Neural cell (in vitro differentiated cells): ENCODE data around the gene TFPI2. TPM values are rescaled to one million over a fixed set of nuclear protein-coding genes. Genes with fewer than 3 reads are reported as not detected.

Experiments
- H2AFZ ChIP-seq: fragments of 200-600, 300-800 bp; sonication (generic), shearing (Covaris generic); 2 replicates; pipeline ENCODE4 v1.6.0; 2014; ENCODE audit warnings: low read depth, mild to moderate bottlenecking, antibody characterized with exemption, low read length, moderate library complexity
- H3F3A ChIP-seq: fragments of 200-600 bp; shearing (Covaris generic); 2 replicates; pipeline ENCODE4 v1.6.1; 2016; ENCODE audit warnings: mild to moderate bottlenecking, moderate library complexity, mixed read lengths, antibody characterized with exemption, low read length; ENCODE audit not compliant: insufficient read depth, poor library complexity, severe bottlenecking
- H3K27ac ChIP-seq: fragments of 200-600, 300-800 bp; sonication (generic), shearing (Covaris generic); 2 replicates; pipeline ENCODE4 v1.5.1; 2014; ENCODE audit warnings: mild to moderate bottlenecking, low read length, moderate library complexity
- H3K27me3 ChIP-seq: fragments of 300-800, 200-600 bp; sonication (generic), shearing (Covaris generic); 2 replicates; pipeline ENCODE4 v1.6.0; 2014; ENCODE audit warnings: mild to moderate bottlenecking, low read depth, low read length, moderate library complexity; ENCODE audit not compliant: insufficient read depth
- H3K36me3 ChIP-seq: fragments of 300-800, 200-600 bp; sonication (generic), shearing (Covaris generic); 2 replicates; pipeline ENCODE4 v1.5.1; 2014; ENCODE audit warnings: mild to moderate bottlenecking, antibody characterized with exemption, low read length, moderate library complexity; ENCODE audit not compliant: insufficient read depth
- H3K4me2 ChIP-seq: fragments of 300-800, 200-600 bp; sonication (generic), shearing (Covaris generic); 2 replicates; pipeline ENCODE4 v1.6.0; 2014; ENCODE audit warnings: mild to moderate bottlenecking, low read length
- H3K4me3 ChIP-seq: fragments of 300-800, 200-600 bp; sonication (generic), shearing (Covaris generic); 2 replicates; pipeline ENCODE4 v1.5.1; 2014; ENCODE audit warnings: mild to moderate bottlenecking, low read length, moderate library complexity
- H3K79me2 ChIP-seq: fragments of 200-600 bp; shearing (Covaris generic); replicated peaks from 2 replicates; pipeline ENCODE4 v1.6.0; 2014; ENCODE audit warnings: mild to moderate bottlenecking, low read length, moderate library complexity; ENCODE audit not compliant: insufficient read depth
- H3K9ac ChIP-seq: fragments of 300-800, 200-600 bp; sonication (generic), shearing (Covaris generic); 2 replicates; pipeline ENCODE4 v1.6.1; 2016; ENCODE audit warnings: mild to moderate bottlenecking, low read length, mixed read lengths
- H3K9me2 ChIP-seq: fragments of 200-600 bp; shearing (Covaris generic); 2 replicates; pipeline ENCODE4 v1.6.1; 2016; ENCODE audit warnings: mild to moderate bottlenecking, low read length, mixed read lengths; ENCODE audit not compliant: insufficient read depth
- H3K9me3 ChIP-seq: fragments of 200-600, 300-800 bp; sonication (generic), shearing (Covaris generic); 2 replicates; pipeline ENCODE4 v1.6.1; 2016; ENCODE audit warnings: mild to moderate bottlenecking, mixed run types, low read length, moderate library complexity, mixed read lengths
- H4K20me1 ChIP-seq: fragments of 200-600 bp; shearing (Covaris generic); 2 replicates; pipeline ENCODE4 v1.6.1; 2016; ENCODE audit warnings: mild to moderate bottlenecking, mixed run types; ENCODE audit not compliant: insufficient read depth
- EP300 ChIP-seq: fragments of 450-650 bp; conservative IDR thresholded peaks from 2 replicates; pipeline ENCODE4 v1.6.1; 2014; ENCODE audit warnings: antibody characterized with exemption, mild to moderate bottlenecking, moderate library complexity; ENCODE audit not compliant: poor library complexity, severe bottlenecking
- EZH2 ChIP-seq: fragments of 200-600, 300-800 bp; shearing (Covaris generic), sonication (generic); IDR thresholded peaks from 2 replicates; pipeline ENCODE4 v1.6.1; 2014; ENCODE audit warnings: antibody characterized with exemption, low read length, borderline replicate concordance, mild to moderate bottlenecking; ENCODE audit not compliant: insufficient read depth, poor library complexity, severe bottlenecking
- MXI1 ChIP-seq: fragments of 450-650 bp; conservative IDR thresholded peaks from 2 replicates; pipeline ENCODE4 v1.6.1; 2014; ENCODE audit warnings: antibody characterized with exemption, mild to moderate bottlenecking; ENCODE audit not compliant: poor library complexity, severe bottlenecking
- POLR2AphosphoS5 ChIP-seq: IDR thresholded peaks from 2 replicates; pipeline ENCODE4 v1.6.1; 2012
- RAD21 ChIP-seq: fragments of 450-650 bp; conservative IDR thresholded peaks from 2 replicates; pipeline ENCODE4 v1.6.1; 2014; ENCODE audit warnings: antibody characterized with exemption, mild to moderate bottlenecking, moderate library complexity
- SMC3 ChIP-seq: fragments of 450-650 bp; conservative IDR thresholded peaks from 2 replicates; pipeline ENCODE4 v1.6.1; 2014; ENCODE audit warnings: antibody characterized with exemption, mild to moderate bottlenecking, moderate library complexity; ENCODE audit not compliant: poor library complexity
- TAF1 ChIP-seq: IDR thresholded peaks from 2 replicates; pipeline ENCODE4 v1.6.1; 2012; ENCODE audit warnings: low read depth
- polyA plus RNA-seq: library from polyadenylated mRNA; depleted of rRNA; stranded (reverse); fragments of >200 nt; gene quantifications from 2 replicates; pipeline ENCODE4 v1.2.3, GENCODE V29; 2014
- TF ChIP-seq, protein P1 (sequence below): IDR thresholded peaks from 2 replicates; pipeline ENCODE4 v1.6.1; 2012; ENCODE audit warnings: borderline replicate concordance
- TF ChIP-seq, protein P2 (sequence below): fragments of 450-650 bp; IDR thresholded peaks from 2 replicates; pipeline ENCODE4 v1.5.1; 2014; ENCODE audit warnings: antibody characterized with exemption, mild to moderate bottlenecking, moderate library complexity; ENCODE audit not compliant: poor library complexity, severe bottlenecking

The TFPI2 gene
- polyA plus RNA-seq, 1 donor from 2014 or later = 0.78 TPM

DNA sequence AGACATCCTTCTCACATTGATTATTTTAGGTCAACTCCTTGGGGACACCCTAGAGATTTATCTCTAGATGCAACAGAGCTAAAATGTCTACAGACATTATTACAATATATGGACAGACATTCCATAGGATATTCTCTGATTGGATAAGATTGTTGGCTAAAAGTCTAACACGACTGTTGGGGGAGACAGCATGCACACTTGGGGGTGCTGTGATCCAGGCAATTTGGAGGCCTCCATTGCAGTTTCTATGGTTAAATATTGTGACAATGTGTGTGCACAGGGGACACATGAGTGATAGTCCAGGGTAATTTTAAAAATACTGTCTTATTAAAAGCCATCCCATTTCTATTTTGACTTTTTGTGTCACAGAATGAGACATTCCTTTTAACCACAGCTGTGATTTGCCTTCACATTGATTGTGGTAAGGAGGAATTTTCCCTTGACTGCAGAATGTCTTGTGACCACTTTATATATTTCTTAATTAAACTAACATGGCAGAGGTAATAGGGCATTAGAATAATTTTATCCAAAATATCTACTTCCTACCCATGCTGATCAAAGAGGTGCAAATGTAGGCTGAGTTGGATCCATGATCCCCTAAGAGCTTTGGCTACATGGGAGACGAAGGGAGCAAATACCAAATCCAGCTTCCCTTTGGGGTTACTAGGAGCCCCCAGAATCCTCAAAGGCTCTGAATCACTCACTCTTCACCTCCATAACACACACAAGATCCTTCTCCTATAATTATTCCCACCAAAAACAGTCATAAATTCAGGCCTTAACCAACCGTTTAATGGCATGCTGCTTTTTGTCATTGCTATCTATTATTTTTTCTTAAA, 7.3 kb downstream of the TFPI2 start:
- H3K36me3 ChIP-seq = no peaks in the 10 kb centered on the region
- no peaks in the 10 kb centered on the region for H3K27me3 ChIP-seq
- TF ChIP-seq MXI1 = no peak
- no peak for TF ChIP-seq TAF1
- TF ChIP-seq, protein P1, sequence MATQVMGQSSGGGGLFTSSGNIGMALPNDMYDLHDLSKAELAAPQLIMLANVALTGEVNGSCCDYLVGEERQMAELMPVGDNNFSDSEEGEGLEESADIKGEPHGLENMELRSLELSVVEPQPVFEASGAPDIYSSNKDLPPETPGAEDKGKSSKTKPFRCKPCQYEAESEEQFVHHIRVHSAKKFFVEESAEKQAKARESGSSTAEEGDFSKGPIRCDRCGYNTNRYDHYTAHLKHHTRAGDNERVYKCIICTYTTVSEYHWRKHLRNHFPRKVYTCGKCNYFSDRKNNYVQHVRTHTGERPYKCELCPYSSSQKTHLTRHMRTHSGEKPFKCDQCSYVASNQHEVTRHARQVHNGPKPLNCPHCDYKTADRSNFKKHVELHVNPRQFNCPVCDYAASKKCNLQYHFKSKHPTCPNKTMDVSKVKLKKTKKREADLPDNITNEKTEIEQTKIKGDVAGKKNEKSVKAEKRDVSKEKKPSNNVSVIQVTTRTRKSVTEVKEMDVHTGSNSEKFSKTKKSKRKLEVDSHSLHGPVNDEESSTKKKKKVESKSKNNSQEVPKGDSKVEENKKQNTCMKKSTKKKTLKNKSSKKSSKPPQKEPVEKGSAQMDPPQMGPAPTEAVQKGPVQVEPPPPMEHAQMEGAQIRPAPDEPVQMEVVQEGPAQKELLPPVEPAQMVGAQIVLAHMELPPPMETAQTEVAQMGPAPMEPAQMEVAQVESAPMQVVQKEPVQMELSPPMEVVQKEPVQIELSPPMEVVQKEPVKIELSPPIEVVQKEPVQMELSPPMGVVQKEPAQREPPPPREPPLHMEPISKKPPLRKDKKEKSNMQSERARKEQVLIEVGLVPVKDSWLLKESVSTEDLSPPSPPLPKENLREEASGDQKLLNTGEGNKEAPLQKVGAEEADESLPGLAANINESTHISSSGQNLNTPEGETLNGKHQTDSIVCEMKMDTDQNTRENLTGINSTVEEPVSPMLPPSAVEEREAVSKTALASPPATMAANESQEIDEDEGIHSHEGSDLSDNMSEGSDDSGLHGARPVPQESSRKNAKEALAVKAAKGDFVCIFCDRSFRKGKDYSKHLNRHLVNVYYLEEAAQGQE = no peak
- TF ChIP-seq, protein P2, sequence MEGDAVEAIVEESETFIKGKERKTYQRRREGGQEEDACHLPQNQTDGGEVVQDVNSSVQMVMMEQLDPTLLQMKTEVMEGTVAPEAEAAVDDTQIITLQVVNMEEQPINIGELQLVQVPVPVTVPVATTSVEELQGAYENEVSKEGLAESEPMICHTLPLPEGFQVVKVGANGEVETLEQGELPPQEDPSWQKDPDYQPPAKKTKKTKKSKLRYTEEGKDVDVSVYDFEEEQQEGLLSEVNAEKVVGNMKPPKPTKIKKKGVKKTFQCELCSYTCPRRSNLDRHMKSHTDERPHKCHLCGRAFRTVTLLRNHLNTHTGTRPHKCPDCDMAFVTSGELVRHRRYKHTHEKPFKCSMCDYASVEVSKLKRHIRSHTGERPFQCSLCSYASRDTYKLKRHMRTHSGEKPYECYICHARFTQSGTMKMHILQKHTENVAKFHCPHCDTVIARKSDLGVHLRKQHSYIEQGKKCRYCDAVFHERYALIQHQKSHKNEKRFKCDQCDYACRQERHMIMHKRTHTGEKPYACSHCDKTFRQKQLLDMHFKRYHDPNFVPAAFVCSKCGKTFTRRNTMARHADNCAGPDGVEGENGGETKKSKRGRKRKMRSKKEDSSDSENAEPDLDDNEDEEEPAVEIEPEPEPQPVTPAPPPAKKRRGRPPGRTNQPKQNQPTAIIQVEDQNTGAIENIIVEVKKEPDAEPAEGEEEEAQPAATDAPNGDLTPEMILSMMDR = no peak
- TF ChIP-seq RAD21 = no peak
- TF ChIP-seq SMC3 = no peak
- no peak for TF ChIP-seq POLR2AphosphoS5
- TF ChIP-seq EZH2 = no peak
- TF ChIP-seq EP300 = no peak
- H3K27ac ChIP-seq = no peak overlapping the region
- H3K9ac ChIP-seq = no peak overlapping the region
- H2AFZ ChIP-seq = no peak overlapping the region
- H3K4me2 ChIP-seq = no peak overlapping the region
- H3K4me3 ChIP-seq = no peak overlapping the region
- no peaks in the 10 kb centered on the region for H3K79me2 ChIP-seq
- H3K9me3 ChIP-seq = peaks cover 7% of the 10 kb centered on the region
- no peaks in the 10 kb centered on the region for H3K9me2 ChIP-seq
- no peaks in the 10 kb centered on the region for H4K20me1 ChIP-seq
- H3F3A ChIP-seq = no peaks in the 10 kb centered on the region

DNA sequence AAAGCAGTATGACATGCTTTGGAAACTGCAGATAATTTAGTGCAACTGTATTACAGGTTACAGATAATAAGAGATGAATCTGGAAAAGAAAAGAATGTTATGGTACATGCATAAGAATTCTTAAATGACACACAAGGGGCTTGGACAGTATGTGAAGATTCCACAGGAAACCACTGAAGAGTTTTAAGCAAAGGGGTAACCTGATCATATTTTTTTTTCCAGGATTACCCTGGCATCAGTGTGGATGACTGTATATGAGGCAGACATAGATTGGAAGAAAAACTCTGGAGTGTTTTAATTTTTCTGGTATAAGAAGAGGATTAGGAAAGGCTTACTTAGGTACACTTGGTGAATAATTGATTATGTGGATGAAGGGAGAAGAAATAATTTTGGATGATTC, 8.1 kb downstream of the TFPI2 start:
- no peaks in the 10 kb centered on the region for H3K27me3 ChIP-seq
- H3K4me2 ChIP-seq = no peak overlapping the region
- peaks cover 7% of the 10 kb centered on the region for H3K9me3 ChIP-seq
- no peaks in the 10 kb centered on the region for H4K20me1 ChIP-seq
- H3K9ac ChIP-seq = no peak overlapping the region
- no peaks in the 10 kb centered on the region for H3K9me2 ChIP-seq
- H3K79me2 ChIP-seq = no peaks in the 10 kb centered on the region
- H3K36me3 ChIP-seq = no peaks in the 10 kb centered on the region
- TF ChIP-seq MXI1 = no peak
- no peaks in the 10 kb centered on the region for H3F3A ChIP-seq
- no peak overlapping the region for H3K4me3 ChIP-seq
- no peak overlapping the region for H3K27ac ChIP-seq
- no peak overlapping the region for H2AFZ ChIP-seq
